Activated CD4-positive, CD25-positive, alpha-beta regulatory T cell treated with anti-CD3 and anti-CD28 coated beads, Interleukin-2, amount 50 U/mL, for 72 hours (primary cell): ENCODE results near the gene F10.
"Not testable (repeated sequence)": the region's sequence is repeated elsewhere in the genome, so short reads cannot be mapped to it uniquely, and the experiment has no call there.

Experiments
- DNase-seq: peaks from one replicate; pipeline ENCODE4 v3.0.0; 2021

Gene F10

GRCh38 chr13:113086991-113087922, 35.3 kb upstream of the F10 start:
- DNase-seq: no peak

- DNase-seq: no peak
Measured at GRCh38 chr13:113087923-113088690, 34.5 kb upstream of the F10 start.

DNA sequence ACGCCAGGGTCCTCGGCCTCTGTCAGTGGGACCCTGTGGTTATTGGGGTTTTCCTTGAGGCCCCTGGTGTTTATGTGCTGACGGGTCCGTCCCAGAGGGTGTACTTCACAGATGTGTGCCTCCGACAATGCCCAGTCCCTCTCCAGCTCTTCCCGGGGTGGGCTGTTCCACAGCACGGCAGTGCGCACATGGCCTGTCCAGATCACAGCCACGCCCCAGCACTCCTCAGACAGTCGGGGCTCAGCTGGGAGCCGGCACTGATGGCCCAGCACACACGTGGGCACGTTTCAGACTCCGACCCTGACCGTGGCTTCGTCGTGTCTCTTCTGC, 33.9 kb upstream of the F10 start:
- DNase-seq: no peak

GRCh38 chr13:113089693-113090414, 32.7 kb upstream of the F10 start:
- no peak for DNase-seq

DNA sequence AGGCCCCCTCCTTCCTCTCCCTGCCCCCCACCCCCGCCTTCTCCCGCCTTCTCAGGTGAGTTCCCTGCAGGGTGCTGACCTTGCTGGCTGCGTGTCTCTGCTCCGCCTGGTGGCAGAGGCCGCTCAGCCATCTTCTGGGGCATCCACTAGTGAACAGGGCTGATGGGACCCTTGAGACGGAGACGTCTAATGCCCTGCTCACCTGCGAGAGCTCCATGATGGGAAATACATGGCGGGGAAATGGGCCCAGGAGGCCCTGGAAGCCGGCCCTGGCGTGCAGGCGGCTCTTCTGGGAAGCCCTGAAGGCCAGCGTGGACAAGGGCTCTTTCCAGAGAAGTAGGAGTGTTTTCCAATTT, 32.2 kb upstream of the F10 start:
- DNase-seq: no peak

DNA sequence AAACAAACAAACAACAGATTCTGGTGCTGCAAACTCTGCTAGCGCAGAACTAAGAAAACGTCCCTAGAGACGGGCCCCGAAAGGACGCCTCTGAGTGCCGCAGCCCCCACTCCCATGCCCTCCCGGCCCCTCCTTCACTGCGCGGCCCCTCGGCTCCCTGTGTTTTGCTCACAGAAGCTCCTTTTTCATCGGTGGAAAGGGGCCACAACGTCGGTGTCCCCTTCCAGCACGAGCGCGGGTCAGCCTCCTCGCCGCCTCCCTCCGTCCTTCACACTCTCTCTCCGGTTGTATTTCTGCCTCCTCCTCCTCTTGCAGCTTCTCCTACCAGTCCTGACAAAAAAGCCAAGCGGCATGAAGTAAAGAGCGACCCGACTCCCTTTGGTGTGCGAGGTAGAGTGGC, 31.8 kb upstream of the F10 start:
- no peak for DNase-seq

DNA sequence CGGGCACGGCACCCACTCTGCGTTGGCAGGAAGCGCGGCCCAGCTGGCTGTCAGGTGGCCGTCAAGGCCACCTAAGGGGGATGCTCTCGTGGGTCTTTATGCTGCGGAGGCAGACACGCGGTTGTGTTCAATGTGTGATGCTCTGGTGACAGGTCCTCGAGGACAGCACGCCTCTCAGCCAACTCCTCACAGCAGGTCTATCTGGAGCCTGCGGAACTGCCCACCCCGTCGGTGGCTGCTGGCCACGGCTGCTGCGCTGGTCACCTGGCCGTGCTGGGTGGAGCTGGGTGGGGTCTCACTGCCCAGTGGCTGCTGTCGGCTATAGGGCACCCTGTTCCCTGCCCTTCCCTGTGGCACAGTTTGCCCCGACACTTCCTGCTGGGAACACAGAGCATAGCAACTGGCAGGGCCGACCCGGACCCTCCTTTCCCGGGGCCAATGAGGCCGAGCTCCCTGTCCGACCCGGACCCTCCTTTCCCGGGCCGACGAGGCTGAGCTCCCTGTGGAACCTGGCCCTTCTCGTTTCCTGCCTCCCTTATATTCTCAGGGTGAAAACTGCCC, 31.3 kb upstream of the F10 start:
- no peak for DNase-seq

DNA sequence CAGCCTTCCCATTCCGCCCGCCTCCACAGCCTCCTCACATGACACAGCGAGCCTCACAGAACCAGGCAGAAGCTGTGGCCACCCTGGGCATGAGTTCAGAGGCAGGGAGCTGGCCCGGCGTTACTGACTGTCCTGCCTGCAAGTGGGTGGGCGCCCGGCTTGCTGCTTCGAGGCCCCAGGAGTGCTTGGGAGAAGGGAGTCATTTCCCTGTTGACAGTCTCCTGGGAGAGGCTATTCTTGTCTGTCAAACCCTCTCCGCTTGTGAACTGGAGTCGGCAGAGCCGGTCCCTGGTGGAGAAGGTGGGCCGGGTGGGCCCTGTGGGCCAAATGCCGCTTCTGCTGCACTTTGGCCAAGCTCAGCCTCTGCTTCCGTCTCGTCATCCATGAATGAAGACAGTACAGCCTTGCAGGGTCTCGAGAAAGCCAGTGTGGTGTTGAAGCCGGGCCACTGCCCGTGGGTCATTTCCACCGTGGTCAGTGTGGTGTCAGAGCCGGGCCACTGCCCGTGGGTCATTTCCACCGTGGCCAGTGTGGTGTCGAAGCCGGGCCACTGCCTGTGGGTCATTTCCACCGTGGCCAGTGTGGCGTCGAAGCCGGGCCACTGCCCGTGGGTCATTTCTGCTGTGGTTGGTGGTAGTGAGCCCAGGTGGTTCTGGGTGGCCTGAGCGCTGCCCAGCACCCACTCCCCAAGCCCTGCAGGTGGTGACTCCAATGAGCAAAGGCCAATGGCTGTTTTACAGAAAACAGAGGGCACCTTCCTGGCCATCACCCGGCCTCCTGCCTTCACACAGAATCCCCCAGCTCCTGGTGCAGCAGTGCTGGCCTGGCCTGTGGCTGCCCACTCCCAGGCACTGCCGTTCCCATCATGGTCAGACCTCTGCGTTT, 30.5 kb upstream of the F10 start:
- DNase-seq: no peak

GRCh38 chr13:113092776-113093579, 29.6 kb upstream of the F10 start:
- DNase-seq: no peak

DNA sequence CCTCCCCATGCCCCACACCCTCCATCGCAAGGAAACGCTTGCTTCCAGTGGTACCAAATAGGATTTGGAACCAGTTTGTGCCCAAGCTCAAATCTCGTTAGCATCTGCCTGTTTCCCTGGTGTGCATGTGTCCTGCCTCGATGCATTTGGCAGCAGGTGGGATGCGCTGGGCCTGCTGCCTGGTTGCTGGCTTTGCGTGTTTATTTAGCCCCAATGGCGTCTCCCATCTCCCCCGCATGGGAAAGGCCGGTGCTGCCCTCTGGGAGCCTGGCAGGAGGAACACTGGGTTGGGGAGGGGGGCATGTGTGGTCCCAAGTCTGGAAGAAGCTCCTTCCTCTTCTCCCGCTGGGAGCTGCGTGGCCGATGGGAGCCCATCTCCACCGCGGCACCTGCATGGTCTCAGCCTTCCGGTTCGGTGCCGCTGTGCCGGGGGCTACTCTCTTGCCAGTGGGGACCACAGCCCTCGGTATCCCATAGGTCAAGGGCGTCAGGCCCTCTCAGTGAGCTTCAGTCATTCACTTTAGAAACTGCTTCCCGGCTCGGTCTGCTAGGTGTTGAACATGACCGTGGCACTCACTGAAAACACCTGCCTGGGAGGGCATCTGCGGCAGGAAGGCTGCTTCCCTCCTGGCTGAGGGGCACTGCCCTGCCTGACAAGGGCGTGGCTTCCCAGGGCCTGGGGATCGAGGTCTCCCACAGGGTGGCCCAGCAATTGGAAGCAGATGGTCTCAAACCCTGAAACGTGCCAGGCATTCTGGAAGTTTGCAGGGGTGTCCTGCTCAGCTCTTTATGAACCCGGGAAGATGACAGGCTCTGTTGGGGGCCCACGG, 28.8 kb upstream of the F10 start:
- DNase-seq: no peak

GRCh38 chr13:113094410-113094800, 28.2 kb upstream of the F10 start:
- no peak for DNase-seq

GRCh38 chr13:113095146-113096051, 27.2 kb upstream of the F10 start:
- DNase-seq: no peak

DNA sequence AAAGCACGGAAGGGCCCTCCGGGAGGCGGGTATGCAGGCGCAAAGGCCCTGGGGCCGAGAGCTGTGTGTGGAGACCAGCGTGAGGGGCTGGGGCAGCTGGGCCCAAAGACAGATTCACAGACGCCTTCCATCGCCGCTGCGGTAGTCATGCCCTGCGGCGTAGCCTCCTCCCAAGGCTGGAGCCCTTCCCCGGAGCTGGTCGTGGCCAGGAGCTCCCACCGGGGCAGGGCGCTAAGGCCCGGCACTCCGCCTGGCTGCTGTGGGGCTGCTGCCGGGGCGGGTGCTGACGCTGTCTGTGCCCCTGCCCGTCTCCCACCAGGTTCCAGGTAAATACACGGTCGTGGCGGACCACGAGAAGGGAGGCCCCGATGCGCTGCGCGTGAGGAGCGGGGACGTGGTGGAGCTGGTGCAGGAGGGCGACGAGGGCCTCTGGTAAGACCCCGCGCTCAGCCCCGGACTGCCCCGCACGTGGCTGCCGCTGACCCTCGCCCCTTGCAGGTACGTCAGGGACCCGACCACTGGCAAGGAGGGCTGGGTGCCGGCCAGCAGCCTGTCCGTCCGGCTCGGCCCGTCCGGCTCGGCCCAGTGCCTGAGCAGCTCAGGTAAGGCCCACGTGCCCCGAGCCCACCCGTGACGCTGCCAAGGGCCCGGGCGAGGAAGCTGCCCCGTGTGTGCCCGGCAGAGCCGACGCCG, 26.4 kb upstream of the F10 start:
- no peak for DNase-seq

- DNase-seq: no peak
Measured at GRCh38 chr13:113096745-113097305, 25.8 kb upstream of the F10 start.

GRCh38 chr13:113097651-113098050, 24.9 kb upstream of the F10 start:
- DNase-seq: no peak

DNA sequence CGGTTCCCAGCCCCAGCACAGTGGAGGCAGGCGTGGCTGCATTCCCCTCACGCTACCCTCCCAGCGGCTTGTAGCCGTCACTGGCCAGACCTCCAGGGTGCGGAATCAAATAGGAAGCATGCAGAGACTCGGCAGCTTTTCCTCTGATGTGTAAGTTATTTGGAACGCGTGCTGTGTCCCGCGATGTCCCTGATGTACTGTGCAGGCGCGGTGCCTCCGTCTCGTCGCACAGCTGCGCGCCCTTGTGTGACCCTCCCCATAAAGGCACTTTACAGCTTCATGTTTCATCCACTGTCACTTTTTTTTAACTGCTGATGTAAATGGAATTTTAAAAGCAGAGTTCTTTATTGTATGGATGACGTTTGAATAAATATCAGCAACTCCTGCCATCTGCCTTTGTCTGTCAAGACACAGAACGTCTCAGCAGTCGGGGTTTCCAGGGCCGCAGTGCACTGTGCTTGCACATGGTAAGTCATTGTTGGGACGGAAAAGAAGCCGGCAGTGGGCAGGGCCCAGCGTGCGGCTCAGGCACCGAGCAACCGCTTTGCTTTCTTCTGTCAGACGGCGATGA, 24.4 kb upstream of the F10 start:
- no peak for DNase-seq

- DNase-seq: no peak
Measured at GRCh38 chr13:113099142-113099541, 23.5 kb upstream of the F10 start.

DNA sequence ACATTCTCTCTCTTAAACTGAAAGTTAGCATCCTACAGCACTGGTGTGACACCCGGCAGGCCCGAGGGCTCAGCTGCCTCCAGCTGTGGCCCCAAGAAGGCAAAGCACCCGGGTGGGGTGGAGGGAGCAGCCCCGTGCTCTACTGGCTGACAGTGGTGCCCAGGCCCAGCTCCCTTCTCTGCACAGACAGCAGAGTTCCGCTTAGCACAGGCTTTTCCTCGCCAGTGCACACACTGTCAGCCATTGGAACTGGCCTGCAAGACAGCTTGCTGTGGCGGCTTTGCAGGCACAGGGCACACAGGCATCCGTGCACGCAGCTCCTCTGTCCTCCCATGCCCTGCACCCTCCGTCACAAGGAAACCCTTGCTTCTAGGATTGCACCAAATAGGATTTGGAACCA, 20.3 kb upstream of the F10 start:
- DNase-seq: not testable (repeated sequence)
